H1 (cell line): ENCODE data around the gene LRRC39.
"Not testable (repeated sequence)": the region's sequence is repeated elsewhere in the genome, so short reads cannot be mapped to it uniquely, and the experiment has no call there.

Experiments
- CTCF ChIP-seq, 3 experiments: IDR thresholded peaks; 1 replicate in 2 of 3; 2 replicates in 1 of 3; pipeline versions ENCODE4 v1.5.1 to v1.6.1; 2011; ENCODE audit warnings: low read length in 3 of 3, mild to moderate bottlenecking in 3 of 3, inconsistent platforms in 2 of 3, low read depth in 1 of 3, moderate library complexity in 1 of 3; ENCODE audit not compliant: insufficient read depth in 1 of 3; ENCODE audit errors: control extremely low read depth in 1 of 3
- POLR2A ChIP-seq, 2 experiments: IDR thresholded peaks; 1 replicate in 1 of 2; 2 replicates in 1 of 2; pipeline ENCODE4 v1.6.1; 2011; ENCODE audit warnings: low read depth in 2 of 2, low read length in 2 of 2, mild to moderate bottlenecking in 2 of 2; ENCODE audit errors: control extremely low read depth in 1 of 2

DNA sequence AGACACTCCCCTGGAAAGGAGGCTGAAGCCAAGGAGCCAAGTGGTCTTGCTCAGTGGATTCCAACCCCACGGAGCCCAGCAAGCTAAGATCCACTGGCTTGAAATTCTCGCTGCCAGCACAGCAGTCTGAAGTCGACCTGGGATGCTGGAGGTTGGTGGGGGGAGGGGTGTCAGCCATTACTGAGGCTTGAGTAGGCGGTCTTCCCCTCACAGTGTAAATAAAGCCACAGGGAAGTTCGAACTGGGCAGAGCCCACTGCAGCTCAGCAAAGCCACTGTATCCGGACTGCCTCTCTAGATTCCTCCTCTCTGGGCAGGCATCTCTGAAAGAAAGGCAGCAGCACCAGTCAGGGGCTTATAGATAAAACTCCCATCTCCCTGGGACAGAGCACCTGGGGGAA lies 22.0 kb upstream of the LRRC39 start:
- TF ChIP-seq CTCF (IDR thresholded peaks at IDR 0.05; ENCODE audit: control extremely low read depth in 1 of 3, insufficient read depth in 1 of 3, low read depth in 1 of 3, low read length in 3 of 3); POLR2A (IDR thresholded peaks at IDR 0.05; ENCODE audit: control extremely low read depth in 1 of 2, low read depth in 2 of 2, low read length in 2 of 2): not testable (repeated sequence)
